A172 (cell line): ENCODE data around the gene VSIG10L2. TPM values are rescaled to one million over a fixed set of nuclear protein-coding genes. Genes with fewer than 3 reads are reported as not detected.
"Not testable (repeated sequence)": the region's sequence is repeated elsewhere in the genome, so short reads cannot be mapped to it uniquely, and the experiment has no call there.

Source experiments
- DNase-seq: peaks from one replicate; pipeline ENCODE4 v3.0.0-alpha.2; 2015; ENCODE audit warnings: low spot score
- total RNA-seq: library from RNA; depleted of rRNA; stranded (reverse); fragments of >200 nt; shearing (Covaris generic); gene quantifications from 2 replicates; pipeline ENCODE4 v1.2.3, GENCODE V29; 2014

VSIG10L2 gene
- total RNA-seq, 1 experiment from 2014 or later: not detected

DNA sequence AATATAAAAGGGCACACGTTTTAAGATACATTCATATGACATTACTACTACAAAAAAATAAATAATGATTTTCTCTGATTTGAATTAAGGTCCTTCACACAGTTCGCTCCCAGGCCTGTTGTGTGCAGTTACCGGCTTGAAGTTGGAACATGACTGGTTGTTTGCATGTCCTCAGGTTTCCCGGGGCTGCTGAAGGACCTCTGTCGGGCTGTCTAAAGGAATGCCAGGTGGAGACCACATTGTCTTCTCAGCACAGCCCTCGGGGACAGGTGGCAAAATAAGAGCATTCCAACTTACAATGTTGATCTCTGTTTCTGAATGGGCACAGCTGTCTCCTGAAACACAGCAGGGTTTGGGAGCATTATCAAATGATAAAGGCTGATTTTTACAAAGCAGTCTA, 14.9 kb downstream of the VSIG10L2 start:
- DNase-seq: no peak

DNA sequence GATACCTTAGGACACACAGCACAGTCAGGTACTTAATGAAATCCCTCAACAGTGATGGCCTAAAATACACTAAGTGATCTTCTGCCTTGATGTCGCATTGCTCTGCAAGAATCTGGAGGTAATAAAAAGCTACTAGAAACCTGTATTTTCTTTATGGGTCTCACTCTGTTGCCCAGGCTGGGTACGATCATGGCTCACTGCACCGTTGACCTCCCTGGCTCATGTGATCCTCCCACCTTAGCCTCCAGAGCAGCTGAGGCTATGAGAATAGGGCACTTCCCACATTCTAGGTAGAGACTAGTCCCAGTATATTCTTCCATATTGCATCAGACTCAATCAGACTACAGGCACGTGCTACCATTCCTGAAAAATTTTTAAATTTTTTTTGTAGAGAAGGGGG, 21.7 kb downstream of the VSIG10L2 start:
- DNase-seq: no peak

DNA sequence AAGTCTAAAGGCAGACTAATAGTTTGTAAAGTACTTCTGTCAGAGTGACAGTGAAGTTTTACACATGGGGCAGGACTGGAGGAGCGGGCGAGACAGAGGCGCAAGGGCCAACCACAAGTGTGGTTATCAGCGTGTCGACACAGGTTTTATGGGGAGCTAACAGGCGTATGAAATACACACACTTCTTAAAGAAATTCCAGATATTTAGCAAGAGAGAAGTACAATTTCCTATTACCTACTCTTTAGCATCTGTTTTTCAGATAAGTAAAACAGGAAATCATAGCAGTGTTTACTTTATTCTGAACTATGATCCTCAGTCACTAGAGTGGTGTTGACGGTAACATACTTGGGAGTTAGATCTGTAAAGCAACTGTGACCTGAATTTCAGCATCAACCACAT, 22.5 kb downstream of the VSIG10L2 start:
- DNase-seq: no peak

DNA sequence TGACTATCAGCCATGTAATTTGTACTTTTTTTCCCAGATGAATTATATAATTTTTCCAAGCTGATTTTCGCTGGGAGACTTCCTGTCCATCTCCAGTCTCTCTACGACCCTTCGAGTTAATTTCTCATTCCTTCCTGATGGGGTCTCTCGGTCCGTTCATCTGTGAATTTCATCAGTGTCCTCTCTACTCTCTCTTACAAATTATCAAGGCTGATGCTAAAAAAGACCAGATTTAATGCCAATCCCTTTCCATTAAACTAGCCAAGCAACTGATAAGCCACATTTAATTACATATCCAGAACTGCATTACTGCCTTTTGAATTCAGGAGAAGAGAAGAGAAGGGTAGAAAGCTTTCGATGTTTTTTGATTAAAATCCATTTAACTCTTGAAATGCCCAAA, 25.8 kb downstream of the VSIG10L2 start:
- DNase-seq: no peak

DNA sequence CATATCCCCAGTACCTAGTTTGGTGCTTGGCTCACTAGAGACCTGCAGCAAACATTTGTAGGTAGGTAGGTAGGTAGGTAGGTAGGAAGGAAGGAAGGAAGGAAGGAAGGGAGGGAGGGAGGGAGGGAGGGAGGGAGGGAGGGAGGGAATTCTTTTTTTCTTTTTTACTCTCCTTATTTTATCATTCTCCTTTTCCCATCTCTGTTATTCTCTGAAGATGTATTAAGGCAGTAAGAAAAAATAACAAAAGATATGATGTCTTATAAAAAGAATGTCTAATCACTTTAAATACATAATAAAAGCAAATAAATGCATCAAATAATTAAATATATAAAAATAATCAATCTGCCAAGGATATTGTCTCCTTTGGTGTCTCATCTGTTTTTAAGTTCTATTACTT, 28.4 kb downstream of the VSIG10L2 start:
- no peak for DNase-seq

DNA sequence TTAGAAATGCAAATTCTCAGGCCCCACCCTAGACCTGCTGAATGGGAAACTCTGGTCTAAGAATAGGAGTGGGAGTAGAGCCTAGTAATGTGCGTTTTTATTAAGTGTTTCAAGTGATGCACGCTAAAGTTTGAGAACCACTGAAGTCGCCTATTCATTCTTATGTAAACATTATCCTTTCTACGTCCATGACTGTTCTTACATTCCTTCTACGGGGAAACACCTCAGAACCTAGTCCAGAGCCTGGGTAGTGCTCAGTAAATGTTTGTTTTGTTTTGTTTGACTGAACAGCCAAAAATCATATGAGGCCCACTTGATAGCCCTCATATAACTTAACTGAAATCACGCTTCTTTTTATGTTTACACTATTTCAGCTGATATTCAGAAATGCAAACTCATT, 29.8 kb downstream of the VSIG10L2 start:
- no peak for DNase-seq

DNA sequence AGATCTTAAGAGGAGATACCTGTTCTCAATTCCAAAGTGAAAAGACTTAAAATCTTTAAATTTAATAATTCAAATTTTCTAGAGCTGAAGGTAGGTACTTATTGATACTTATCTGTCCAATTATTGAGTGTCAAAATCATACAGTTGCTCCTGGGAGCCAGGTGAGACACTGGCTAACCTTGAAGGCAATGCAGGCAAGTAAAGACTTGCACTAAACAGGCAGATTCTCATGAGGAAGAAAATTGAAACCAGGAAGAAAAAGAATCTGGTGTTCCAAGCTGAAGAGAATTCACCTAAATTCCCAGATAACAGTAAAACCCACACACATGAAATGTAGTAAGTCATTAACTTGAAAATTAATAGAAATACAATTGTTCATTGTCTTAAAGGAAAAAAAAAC, 30.3 kb downstream of the VSIG10L2 start:
- DNase-seq: no peak

DNA sequence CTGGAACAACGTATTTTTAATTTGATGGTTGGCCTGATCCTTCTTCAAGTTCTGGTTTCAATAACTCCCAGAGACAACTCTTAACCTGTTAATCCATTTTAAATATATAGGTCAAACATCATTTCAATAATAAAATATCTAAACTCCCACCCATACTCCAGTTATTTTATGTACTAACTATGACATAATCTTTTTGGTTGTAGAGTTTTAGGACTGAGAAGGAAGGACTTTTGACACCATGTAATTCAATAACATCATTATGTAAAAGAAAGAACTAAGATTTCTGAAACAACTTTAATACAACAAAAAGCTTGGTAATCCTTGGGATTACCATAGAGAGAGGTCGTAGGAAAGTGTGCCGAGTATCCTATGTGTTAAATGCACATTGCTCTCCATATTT, 31.5 kb downstream of the VSIG10L2 start:
- no peak for DNase-seq

DNA sequence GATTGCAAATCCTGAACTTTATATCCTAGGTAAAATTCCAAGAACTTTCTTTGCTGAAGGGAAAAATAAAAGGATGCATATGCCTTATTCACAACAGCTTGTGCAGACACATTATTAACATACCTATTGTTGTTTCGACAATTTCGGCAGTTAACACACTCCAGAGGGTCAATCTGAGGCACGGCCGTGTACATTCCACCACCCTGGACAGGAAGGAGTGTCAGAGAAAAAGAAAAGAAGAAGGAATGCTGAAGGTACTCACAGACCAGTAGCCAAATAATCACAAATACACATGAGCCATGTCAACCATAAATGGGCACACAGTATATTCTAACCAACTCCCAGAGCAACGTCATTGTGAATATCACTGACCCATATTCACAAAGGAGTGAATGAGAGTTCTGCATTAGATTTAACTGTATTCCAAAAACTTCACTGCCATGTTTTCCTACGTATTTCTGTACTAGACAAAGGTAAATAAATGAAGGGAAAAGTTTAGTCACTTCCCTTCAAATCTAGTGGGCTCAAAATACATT, 32.4 kb downstream of the VSIG10L2 start:
- DNase-seq: no peak

DNA sequence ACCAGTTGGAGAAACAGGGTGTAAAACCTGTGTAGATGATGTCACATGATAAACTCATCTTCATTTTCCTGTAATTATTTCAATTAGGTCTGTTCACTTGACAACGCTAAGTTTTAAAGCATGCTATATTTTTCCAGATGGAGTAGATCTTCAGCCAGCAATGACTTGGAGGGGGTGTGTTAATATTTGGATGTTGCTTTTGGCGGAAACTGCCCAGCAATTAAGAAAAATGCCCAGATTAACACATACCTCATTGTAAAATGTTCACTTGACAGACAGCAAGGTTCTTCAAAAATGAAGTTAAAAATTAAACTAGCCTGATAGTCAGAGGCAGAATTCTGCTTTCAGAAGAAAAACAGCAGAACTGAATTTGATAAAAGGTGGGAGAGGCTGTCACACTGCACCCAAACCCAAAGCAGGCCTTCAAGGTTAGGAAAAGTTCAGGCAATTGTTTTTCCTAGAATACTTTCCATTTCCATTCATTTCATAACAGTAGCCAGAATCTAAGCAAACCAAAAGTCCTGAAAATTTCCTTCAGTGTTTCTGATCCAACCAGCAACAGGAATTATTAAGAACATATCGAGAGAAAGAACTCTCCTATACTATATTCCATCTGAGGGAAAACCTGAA, 33.0 kb downstream of the VSIG10L2 start:
- DNase-seq: no peak

DNA sequence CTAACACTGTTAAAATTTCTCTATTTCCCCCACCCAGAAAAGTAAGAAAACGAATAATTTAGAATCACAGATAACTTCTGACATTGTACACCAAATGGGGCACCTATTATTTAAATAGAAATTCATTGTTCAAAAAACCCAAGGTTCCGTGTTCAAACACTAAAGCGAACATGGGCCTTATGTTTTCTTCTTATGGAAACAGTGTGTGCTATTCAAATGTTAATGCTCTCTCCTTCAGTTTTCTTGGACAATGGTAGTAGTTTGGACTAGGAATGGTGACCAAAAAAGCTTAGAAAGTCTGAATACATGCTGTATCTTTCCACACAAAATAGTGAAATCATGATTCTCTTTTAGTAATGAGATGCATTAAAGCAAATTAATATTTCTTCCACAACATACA, 33.7 kb downstream of the VSIG10L2 start:
- DNase-seq: no peak

DNA sequence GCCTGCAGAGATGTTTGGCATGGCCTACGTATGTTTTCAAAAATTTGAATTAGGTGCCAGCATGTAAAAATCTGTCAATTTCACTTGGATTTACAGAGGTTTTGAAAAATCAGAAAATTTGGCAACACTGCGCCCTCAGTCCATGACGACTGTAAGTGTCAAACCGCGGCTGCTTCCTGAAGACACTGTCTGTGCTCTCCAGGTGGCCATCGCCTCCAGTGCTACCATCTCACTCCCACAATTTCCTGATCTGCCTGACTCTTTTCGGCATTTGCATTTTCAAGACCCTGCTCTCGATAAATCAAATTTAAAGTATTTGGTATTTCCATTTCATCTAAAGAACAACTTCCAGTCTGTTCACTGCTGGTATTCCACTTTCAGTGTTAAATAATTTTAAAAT, 34.6 kb downstream of the VSIG10L2 start:
- no peak for DNase-seq

DNA sequence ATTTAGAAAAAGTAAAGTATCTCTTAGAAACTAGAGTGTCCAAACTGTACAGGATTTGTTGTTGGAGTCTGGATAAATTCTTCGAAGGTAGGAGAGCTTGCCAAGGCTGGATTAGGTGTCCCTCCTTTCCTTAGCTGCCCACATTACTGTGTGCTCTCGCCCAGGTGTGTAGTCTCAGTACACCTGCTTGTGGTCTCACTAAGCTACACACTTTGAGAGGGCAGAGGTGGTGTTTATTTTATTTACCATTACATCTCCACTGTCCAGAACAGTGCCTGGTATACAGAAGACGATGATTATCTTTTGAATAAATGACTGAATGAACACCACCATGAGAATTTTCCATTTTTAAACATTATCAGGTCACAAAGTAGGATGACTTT, 36.5 kb downstream of the VSIG10L2 start:
- no peak for DNase-seq

DNA sequence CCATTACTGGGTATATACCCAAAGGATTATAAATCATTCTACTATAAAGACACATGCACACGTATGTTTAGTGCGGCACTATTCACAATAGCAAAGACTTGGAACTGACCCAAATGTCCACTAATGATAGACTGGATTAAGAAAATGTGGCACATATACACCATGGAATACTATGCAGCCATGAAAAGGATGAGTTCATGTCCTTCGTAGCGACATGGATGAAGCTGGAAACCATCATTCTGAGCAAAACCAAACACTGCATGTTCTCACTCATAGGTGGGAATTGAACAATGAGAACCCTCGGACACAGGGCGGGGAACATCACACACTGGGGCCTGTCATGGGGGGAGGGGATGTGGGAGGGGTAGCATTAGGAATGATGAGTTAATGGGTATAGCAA, 40.1 kb downstream of the VSIG10L2 start:
- DNase-seq: not testable (repeated sequence)

DNA sequence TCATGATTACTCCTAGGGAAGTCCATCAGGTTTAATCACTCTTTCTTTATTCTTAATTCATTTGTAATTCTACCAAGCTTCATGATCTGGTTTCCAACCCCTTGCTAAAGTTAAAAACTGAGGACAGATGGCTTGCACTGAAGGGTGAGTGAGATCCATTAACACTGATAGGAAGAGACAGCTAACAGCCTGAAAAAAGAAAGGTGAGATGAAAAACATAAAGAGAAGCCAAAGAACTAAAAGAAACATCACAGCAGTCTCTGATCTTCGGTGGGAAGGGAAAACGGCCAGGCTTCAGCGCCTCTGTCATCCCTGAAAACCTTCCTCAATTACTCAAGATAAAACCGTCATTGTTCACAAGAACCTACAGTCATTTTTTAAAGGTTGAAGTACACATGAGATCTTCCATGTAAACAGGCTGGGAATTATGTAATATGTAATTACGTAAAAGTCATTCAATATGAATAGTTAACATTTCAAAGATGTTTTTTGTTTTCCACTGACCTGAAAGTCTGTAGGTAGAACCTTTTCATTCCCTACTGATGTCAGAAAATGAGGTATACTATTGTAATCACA, 41.3 kb downstream of the VSIG10L2 start:
- no peak for DNase-seq

DNA sequence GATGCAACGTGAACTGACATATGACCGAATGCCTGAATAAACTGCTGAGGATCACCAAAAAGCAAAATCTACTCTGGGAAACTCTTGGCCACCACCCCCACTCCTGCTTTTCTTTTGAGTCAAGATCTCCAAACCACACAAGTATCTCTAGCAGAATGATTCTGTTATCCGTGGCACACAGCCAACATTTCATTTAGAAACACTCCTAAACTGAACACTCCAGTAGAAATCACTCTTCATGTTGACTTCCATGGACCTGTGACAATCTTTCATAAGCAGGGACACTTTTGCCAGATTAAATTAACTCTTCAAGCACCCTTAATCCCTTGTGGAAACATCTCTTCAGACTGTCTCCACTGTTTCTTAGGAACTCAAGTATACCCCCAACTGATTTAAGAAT, 44.4 kb downstream of the VSIG10L2 start:
- DNase-seq: peak; percentile 14

DNA sequence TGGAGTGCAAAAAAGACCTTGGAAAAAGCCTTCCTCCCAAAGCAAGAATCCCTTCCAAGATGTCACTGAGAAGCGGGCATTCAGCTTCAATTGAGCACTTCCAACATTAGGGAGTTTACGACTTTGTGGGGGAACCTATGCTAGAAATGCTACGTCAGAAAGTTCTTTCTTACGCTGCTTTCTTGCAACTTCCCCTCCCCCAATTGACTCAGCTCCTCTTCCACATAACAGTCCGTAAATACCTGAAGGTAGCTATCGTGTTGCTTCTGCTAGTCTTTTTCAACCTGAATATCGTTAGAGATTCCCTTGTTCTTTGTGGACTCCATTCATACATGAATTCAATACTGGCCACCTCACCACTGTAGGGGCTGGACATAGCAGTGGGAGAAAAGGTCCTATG, 47.0 kb downstream of the VSIG10L2 start:
- DNase-seq: no peak

DNA sequence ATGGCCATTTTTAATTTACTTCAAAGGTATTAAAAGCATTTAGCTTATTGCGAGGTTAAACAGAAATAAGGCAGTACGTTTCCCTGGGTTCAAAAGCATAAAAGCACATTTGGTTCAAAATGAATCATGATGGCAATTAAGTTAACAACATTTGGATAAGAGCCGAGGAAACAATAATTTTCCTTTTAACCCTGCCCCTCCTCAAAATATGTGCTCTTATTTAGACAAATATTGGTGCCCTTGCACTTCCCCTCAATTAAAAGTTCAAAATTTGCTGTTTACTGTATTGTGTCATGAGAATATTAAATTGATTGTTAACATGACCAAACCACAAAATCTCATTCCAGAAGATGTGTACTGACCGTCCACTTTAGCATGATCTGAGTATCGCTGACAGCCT, 48.7 kb downstream of the VSIG10L2 start:
- no peak for DNase-seq

DNA sequence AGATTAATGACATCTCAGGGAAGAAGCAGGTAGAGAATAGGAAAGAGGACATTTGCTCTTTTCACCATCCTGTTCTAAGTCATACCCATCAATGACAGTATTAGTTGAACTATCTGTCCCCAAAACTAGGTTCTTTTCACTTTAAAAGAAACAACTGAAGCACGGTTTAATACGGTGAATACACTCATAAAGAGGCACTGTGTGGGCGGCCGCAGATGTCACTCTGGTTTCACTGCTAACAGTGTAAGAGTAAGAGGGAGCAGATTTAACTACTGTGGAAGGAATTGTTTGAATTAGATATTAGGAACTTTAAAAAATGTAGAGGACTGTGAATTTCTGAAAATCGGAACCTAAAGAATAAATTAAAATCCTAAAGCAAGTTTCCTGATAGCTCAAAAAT, 49.5 kb downstream of the VSIG10L2 start:
- no peak for DNase-seq

DNA sequence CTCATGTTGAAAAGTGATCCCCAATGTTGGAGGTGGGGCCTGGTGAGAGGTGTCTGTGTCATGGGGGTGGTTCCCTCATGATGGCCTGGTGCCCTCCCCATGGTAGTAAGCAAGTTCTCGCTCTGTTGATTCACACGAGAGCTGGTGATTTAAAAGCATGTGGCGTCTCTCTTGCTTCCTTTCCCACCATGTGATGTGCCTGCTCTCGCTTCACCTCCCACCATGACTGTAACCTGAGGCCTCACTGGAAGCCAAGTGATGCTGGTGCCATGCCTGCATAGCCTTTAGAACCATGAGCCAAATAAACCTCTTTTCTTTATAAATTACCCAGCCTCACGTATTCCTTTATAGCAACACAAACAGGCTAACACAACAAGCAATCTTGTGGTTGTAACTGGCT, 52.4 kb downstream of the VSIG10L2 start:
- DNase-seq: no peak

DNA sequence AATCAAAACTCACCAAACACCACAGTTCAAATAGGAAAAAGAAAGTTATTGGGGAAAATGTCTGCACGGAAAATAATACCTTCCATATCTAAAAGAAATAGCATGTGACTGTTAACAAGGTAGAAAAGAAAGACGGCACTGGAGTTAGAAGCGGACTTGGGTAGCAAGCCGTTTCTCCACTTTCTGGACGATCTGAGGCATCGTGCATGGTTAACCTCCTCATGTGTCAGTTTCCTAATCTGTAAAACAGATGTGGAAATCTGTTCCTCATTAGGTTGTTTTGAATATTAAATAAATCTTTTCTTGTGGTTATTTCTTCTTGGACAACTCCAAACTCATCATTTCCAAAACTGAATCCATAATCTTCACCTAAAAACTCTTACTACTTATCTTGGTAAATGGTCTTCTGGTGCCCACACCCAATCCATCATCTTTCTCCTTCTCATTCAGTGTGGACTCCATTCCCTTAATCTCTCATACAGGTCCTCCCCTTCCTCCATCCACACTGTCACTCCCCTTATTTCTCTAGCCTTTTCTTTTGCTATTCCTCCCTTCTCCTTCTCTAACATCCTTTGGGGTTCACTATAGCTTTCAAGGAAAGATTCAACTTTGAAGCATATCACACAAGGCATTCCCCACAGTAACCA, 53.5 kb downstream of the VSIG10L2 start:
- DNase-seq: no peak

DNA sequence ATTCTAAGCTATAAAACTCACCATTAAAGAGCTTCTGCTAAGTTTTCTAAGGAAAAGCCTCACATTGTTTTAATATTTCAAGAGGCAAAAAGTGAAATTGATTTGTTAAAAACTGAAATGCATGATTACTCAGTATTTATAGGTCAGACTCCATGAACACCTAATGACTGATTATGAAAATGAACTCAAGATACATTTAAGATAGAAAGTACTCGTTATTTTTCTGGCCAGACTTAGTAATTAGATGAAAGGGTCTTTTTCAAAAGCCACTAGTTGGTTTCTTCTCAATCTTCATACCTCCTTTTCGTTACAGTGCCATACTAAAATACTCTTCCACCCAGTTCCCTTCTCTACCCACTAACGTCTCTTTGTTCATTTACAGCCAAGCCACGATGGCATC, 56.3 kb downstream of the VSIG10L2 start:
- no peak for DNase-seq
